ENCODE data around the gene MYOM3. TPM values are rescaled to one million over a fixed set of nuclear protein-coding genes. Genes with fewer than 3 reads are reported as not detected.

MYOM3 gene
- total RNA-seq, 1 experiment from 2014 or later = 0.04 TPM

- Histone ChIP-seq H3K4me2 (ENCODE audit: low read length) (no peak overlapping the region), H2AFZ (ENCODE audit: low read length) (no peak overlapping the region), H3K9me2 (replicated peaks; ENCODE audit: low read length) (no peaks in the 10 kb centered on the region), H3K4me3 (ENCODE audit: low read length) (no peak overlapping the region), H3K79me2 (ENCODE audit: low read length) (no peaks in the 10 kb centered on the region), H3K27me3 (ENCODE audit: low read length) (no peaks in the 10 kb centered on the region), H3K9me3 (ENCODE audit: low read length) (no peaks in the 10 kb centered on the region), H3K36me3 (ENCODE audit: low read depth, low read length) (no peaks in the 10 kb centered on the region), H3F3A (ENCODE audit: low read length, unreplicated experiment) (no peaks in the 10 kb centered on the region), H3K4me1 (ENCODE audit: insufficient read depth, low read length) (no peaks in the 10 kb centered on the region), H4K20me1 (ENCODE audit: low read length) (no peaks in the 10 kb centered on the region), H3K27ac (ENCODE audit: low read length) (no peak overlapping the region), H3K9ac (ENCODE audit: low read length) (no peak overlapping the region)
- ATAC-seq (no peak), DNase-seq (no peak)
- TF ChIP-seq CTCF (conservative IDR thresholded peaks at IDR 0.05; ENCODE audit: low read depth, low read length) = no peak
- TF ChIP-seq EZH2phosphoT487 (IDR thresholded peaks at IDR 0.05; ENCODE audit: borderline replicate concordance, low read length) = no peak
- no peak for TF ChIP-seq EZH2 (IDR thresholded peaks at IDR 0.05; ENCODE audit: low read length, unreplicated experiment)
- POLR2A ChIA-PET (ENCODE audit: unreplicated experiment) = no interaction called here
- no TSS peak for BruUV-seq (replicated peaks)
- CTCF ChIA-PET = no interaction called here
- intact Hi-C loops (cut with micrococcal nuclease) = no loop called here
Measured at GRCh38 chr1:24159366-24159765, 47.4 kb upstream of the MYOM3 start.

DNA sequence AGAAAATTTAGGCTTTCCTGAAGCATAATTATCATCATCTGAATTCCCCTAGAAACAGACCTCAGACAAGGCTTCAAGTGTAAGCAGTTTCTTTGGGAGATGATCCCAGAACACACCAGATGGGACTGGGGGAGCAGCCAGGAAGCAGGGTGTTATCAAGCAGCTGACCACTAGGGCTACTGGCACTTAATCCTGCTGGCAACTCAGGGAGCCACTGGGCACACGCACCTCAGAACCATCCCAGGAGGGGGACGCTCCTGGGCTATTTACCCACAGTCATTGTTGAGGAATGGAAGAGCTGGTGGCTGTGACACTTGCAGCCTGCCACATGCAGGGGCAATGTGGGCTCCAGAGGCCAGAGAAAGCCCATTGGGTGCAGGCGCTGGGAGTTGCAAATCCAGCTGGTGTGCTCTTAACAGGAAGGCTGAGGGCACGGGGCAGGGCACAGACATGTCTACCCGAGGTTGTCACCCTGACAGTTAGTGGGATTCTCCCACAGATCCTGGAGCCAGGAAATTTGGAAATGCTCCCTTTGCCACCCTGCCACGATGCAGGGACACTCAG, 46.1 kb upstream of the MYOM3 start:
- POLR2A ChIA-PET (ENCODE audit: unreplicated experiment) = no interaction called here
- Histone ChIP-seq H4K20me1 (ENCODE audit: low read length) (no peaks in the 10 kb centered on the region), H3K27me3 (ENCODE audit: low read length) (no peaks in the 10 kb centered on the region), H3K4me1 (ENCODE audit: insufficient read depth, low read length) (no peaks in the 10 kb centered on the region), H3K4me2 (ENCODE audit: low read length) (no peak overlapping the region), H3K9ac (ENCODE audit: low read length) (no peak overlapping the region), H3K4me3 (ENCODE audit: low read length) (no peak overlapping the region), H2AFZ (ENCODE audit: low read length) (no peak overlapping the region), H3K9me2 (replicated peaks; ENCODE audit: low read length) (no peaks in the 10 kb centered on the region), H3K9me3 (ENCODE audit: low read length) (no peaks in the 10 kb centered on the region), H3K36me3 (ENCODE audit: low read depth, low read length) (no peaks in the 10 kb centered on the region), H3F3A (ENCODE audit: low read length, unreplicated experiment) (no peaks in the 10 kb centered on the region), H3K79me2 (ENCODE audit: low read length) (no peaks in the 10 kb centered on the region), H3K27ac (ENCODE audit: low read length) (no peak overlapping the region)
- DNase-seq = peak; percentile 13
- BruUV-seq (replicated peaks) = no TSS peak
- CTCF ChIA-PET = no interaction called here
- 0 out of 2 replicates have a peak, but pooled peaks have one; percentile 38 for ATAC-seq
- intact Hi-C loops (cut with micrococcal nuclease) = no loop called here
- TF ChIP-seq EZH2 (IDR thresholded peaks at IDR 0.05; ENCODE audit: low read length, unreplicated experiment) = no peak
- peak; percentile 27; the same call in 1 of the 2 replicates for TF ChIP-seq CTCF (conservative IDR thresholded peaks at IDR 0.05; ENCODE audit: low read depth, low read length)
- TF ChIP-seq EZH2phosphoT487 (IDR thresholded peaks at IDR 0.05; ENCODE audit: borderline replicate concordance, low read length) = no peak

DNA sequence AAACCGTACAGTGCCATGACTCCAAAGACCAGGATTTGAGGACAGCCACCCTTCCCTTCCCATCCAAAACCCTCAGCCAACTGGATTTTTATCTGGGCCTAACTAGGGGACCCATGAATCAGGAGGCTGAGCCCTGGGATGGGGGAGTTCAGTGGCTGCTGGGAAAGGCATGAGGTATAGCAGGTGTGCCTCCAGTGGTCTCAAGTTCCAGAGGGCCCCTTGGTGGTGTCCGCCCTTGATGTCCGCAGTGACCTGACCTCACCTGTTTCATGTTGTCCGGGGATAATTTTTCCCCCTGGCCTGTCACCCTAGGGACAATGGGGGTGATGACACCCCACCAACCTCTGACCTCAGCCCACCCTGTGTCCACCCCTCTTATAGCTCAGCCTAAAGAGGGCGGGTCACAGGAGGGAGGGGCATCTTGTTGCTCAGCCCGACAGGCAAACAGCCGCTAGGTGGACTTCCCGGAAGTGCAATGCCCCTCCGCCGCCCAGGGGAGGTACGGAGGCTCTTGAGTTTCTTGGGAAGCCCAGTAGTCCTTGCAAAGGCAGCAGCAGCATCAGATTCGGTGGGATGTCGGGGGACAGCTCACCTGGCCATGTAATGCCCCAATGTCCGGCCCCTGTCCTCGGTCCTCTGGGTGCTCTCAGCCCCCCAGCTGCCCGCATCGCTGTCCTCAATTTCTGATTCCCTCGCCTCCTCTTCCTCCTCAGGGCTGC, 44.8 kb upstream of the MYOM3 start:
- Histone ChIP-seq H3K9ac (ENCODE audit: low read length) (no peak overlapping the region), H2AFZ (ENCODE audit: low read length) (no peak overlapping the region), H3F3A (ENCODE audit: low read length, unreplicated experiment) (no peaks in the 10 kb centered on the region), H3K4me2 (ENCODE audit: low read length) (no peak overlapping the region), H3K9me3 (ENCODE audit: low read length) (no peaks in the 10 kb centered on the region), H3K4me1 (ENCODE audit: insufficient read depth, low read length) (0 out of 2 replicates have a peak, but pooled peaks cover 1% of the 10 kb centered on the region), H3K36me3 (ENCODE audit: low read depth, low read length) (no peaks in the 10 kb centered on the region), H3K9me2 (replicated peaks; ENCODE audit: low read length) (no peaks in the 10 kb centered on the region), H3K27ac (ENCODE audit: low read length) (no peak overlapping the region), H3K4me3 (ENCODE audit: low read length) (no peak overlapping the region), H3K27me3 (ENCODE audit: low read length) (no peaks in the 10 kb centered on the region), H3K79me2 (ENCODE audit: low read length) (no peaks in the 10 kb centered on the region), H4K20me1 (ENCODE audit: low read length) (no peaks in the 10 kb centered on the region)
- intact Hi-C loops (cut with micrococcal nuclease) = no loop called here
- no TSS peak for BruUV-seq (replicated peaks)
- TF ChIP-seq EZH2phosphoT487 (IDR thresholded peaks at IDR 0.05; ENCODE audit: borderline replicate concordance, low read length) (no peak), EZH2 (IDR thresholded peaks at IDR 0.05; ENCODE audit: low read length, unreplicated experiment) (no peak), CTCF (conservative IDR thresholded peaks at IDR 0.05; ENCODE audit: low read depth, low read length) (no peak)
- POLR2A ChIA-PET (ENCODE audit: unreplicated experiment) = no interaction called here
- DNase-seq = no peak
- CTCF ChIA-PET = no interaction called here
- ATAC-seq = no peak

Measured in PC-3 (cell line).